H1 (cell line): ENCODE measurements around the gene COLEC12. TPM values are rescaled to one million over a fixed set of nuclear protein-coding genes. Genes with fewer than 3 reads are reported as not detected.

ENCODE experiments used
- CTCF ChIA-PET: fragments of 300-600 bp; sonication (Branson Sonifier 250); formaldehyde crosslinking; loops from one replicate; lab custom pipeline; 2021; ENCODE audit not compliant: partially characterized antibody; lab: Charles Lee
- POLR2A ChIA-PET: fragments of 300-600 bp; sonication (Branson Sonifier 250); formaldehyde crosslinking; loops from one replicate; lab custom pipeline; 2021; ENCODE audit warnings: inconsistent platforms; ENCODE audit not compliant: partially characterized antibody; lab: Charles Lee
- DNase-seq, 2 experiments: peaks; one replicate each; pipeline versions ENCODE4 v3.0.0 to v3.0.0-alpha.2; 2010 to 2022; ENCODE audit warnings: low spot score in 2 of 2, low read depth in 1 of 2, mixed read lengths in 1 of 2
- FAIRE-seq: peaks from 2 replicates; lab custom pipeline; 2011; peaks lifted over from hg19 to GRCh38; lab: Jason Lieb, UNC
- H2AFZ ChIP-seq: 2 replicates; pipeline ENCODE4 v1.8.1; 2012; ENCODE audit warnings: low read length, inconsistent platforms
- H2AK5ac ChIP-seq: 2 replicates; pipeline ENCODE4 v1.6.1; 2013; ENCODE audit warnings: low read depth, low read length
- H2BK120ac ChIP-seq: replicated peaks from 2 replicates; pipeline ENCODE3; 2013; ENCODE audit warnings: low read depth, low read length, inconsistent platforms
- H2BK12ac ChIP-seq: 2 replicates; pipeline ENCODE4 v1.6.1; 2013; ENCODE audit warnings: low read depth, low read length
- H2BK15ac ChIP-seq: 2 replicates; pipeline ENCODE4 v1.6.1; 2013; ENCODE audit warnings: low read length
- H2BK20ac ChIP-seq: 2 replicates; pipeline ENCODE4 v1.6.1; 2013; ENCODE audit warnings: low read length
- H2BK5ac ChIP-seq: 2 replicates; pipeline ENCODE4 v1.6.1; 2013; ENCODE audit warnings: low read depth, low read length
- H3K14ac ChIP-seq: 2 replicates; pipeline ENCODE4 v1.6.1; 2013; ENCODE audit warnings: inconsistent platforms; ENCODE audit not compliant: insufficient read length
- H3K18ac ChIP-seq: 2 replicates; pipeline ENCODE4 v1.6.1; 2013; ENCODE audit warnings: low read length; ENCODE audit errors: extremely low read depth
- H3K23ac ChIP-seq: 2 replicates; pipeline ENCODE4 v1.6.1; 2013; ENCODE audit warnings: inconsistent platforms; ENCODE audit not compliant: insufficient read length
- H3K23me2 ChIP-seq: 2 replicates; pipeline ENCODE4 v1.6.1; 2013; ENCODE audit warnings: low read depth, low read length
- H3K27ac ChIP-seq: 2 replicates; pipeline ENCODE4 v1.6.1; 2011; ENCODE audit warnings: low read depth, low read length, inconsistent platforms
- H3K27me3 ChIP-seq, 4 experiments: replicated peaks in 1 of 4; 1 replicate in 1 of 4; 2 replicates in 3 of 4; pipeline versions ENCODE4 v1.6.1 to v1.8.1; 2011 to 2013; ENCODE audit warnings: low read length in 3 of 4, mild to moderate bottlenecking in 3 of 4, inconsistent platforms in 2 of 4, mixed read lengths in 2 of 4, moderate library complexity in 1 of 4; ENCODE audit not compliant: control insufficient read depth in 3 of 4, insufficient read depth in 3 of 4; ENCODE audit errors: extremely low read depth in 1 of 4
- H3K36me3 ChIP-seq, 4 experiments: 2 replicates each; pipeline versions ENCODE4 v1.6.1 to v1.8.1; 2011 to 2013; ENCODE audit warnings: mild to moderate bottlenecking in 4 of 4, low read length in 3 of 4, moderate library complexity in 2 of 4, control low read depth in 1 of 4, inconsistent platforms in 1 of 4; ENCODE audit not compliant: insufficient read depth in 4 of 4, control insufficient read depth in 2 of 4
- H3K4ac ChIP-seq: replicated peaks from 2 replicates; pipeline ENCODE3; 2013; ENCODE audit warnings: low read length, low read depth, mixed read lengths, inconsistent platforms; ENCODE audit not compliant: insufficient read length
- H3K4me1 ChIP-seq, 4 experiments: replicated peaks in 1 of 4; 1 replicate in 1 of 4; 2 replicates in 3 of 4; pipeline versions ENCODE4 v1.6.1 to v1.8.1; 2011 to 2013; ENCODE audit warnings: low read length in 3 of 4, inconsistent platforms in 2 of 4, mixed read lengths in 1 of 4; ENCODE audit not compliant: insufficient read depth in 4 of 4, control insufficient read depth in 3 of 4
- H3K4me2 ChIP-seq, 2 experiments: 2 replicates each; pipeline versions ENCODE4 v1.6.1 to v1.8.1; 2011 to 2013; ENCODE audit warnings: low read depth in 2 of 2, low read length in 2 of 2, control low read depth in 1 of 2, inconsistent platforms in 1 of 2, mild to moderate bottlenecking in 1 of 2; ENCODE audit not compliant: insufficient read depth in 1 of 2
- H3K4me3 ChIP-seq, 4 experiments: fragments of 200-600, 300-600 bp in 1 of 4; sonication (generic), shearing (Covaris generic), sonication (Bioruptor Twin) in 1 of 4; 2 replicates each; pipeline versions ENCODE4 v1.5.1 to v1.8.1; 2011 to 2016; ENCODE audit warnings: low read length in 4 of 4, low read depth in 3 of 4, control low read depth in 2 of 4, inconsistent platforms in 2 of 4, mild to moderate bottlenecking in 2 of 4, mixed read lengths in 1 of 4, moderate library complexity in 1 of 4; ENCODE audit not compliant: insufficient read depth in 2 of 4; ENCODE audit errors: extremely low read depth in 1 of 4
- H3K56ac ChIP-seq: replicated peaks from 2 replicates; pipeline ENCODE3; 2013; ENCODE audit warnings: low read depth, mild to moderate bottlenecking, mixed read lengths, low read length, inconsistent platforms; ENCODE audit not compliant: insufficient read length
- H3K79me1 ChIP-seq: 2 replicates; pipeline ENCODE4 v1.6.1; 2013; ENCODE audit warnings: low read depth, low read length, control low read depth
- H3K79me2 ChIP-seq, 2 experiments: 2 replicates each; pipeline versions ENCODE4 v1.6.1 to v1.8.1; 2012 to 2013; ENCODE audit warnings: low read length in 2 of 2, mild to moderate bottlenecking in 2 of 2, inconsistent platforms in 1 of 2; ENCODE audit not compliant: insufficient read depth in 2 of 2, control insufficient read depth in 1 of 2
- H3K9ac ChIP-seq, 4 experiments: replicated peaks in 1 of 4; 1 replicate in 1 of 4; 2 replicates in 3 of 4; pipeline versions ENCODE4 v1.6.1 to v1.8.1; 2011 to 2013; ENCODE audit warnings: low read depth in 3 of 4, low read length in 3 of 4, control low read depth in 2 of 4, mild to moderate bottlenecking in 2 of 4, moderate library complexity in 2 of 4, inconsistent platforms in 1 of 4; ENCODE audit errors: extremely low read depth in 1 of 4
- H3K9me3 ChIP-seq, 2 experiments: 2 replicates each; pipeline versions ENCODE4 v1.6.1 to v1.8.1; 2012 to 2013; ENCODE audit warnings: mild to moderate bottlenecking in 2 of 2, moderate library complexity in 2 of 2, control low read depth in 1 of 2, inconsistent platforms in 1 of 2, low read depth in 1 of 2, low read length in 1 of 2, mixed read lengths in 1 of 2; ENCODE audit not compliant: insufficient read depth in 2 of 2
- H4K20me1 ChIP-seq, 2 experiments: replicated peaks in 1 of 2; 2 replicates each; pipeline versions ENCODE3 to v1.8.1; 2011 to 2013; ENCODE audit warnings: inconsistent platforms in 2 of 2, low read length in 2 of 2, mild to moderate bottlenecking in 1 of 2; ENCODE audit not compliant: insufficient read depth in 2 of 2, control insufficient read depth in 1 of 2
- H4K5ac ChIP-seq: 2 replicates; pipeline ENCODE4 v1.6.1; 2013; ENCODE audit warnings: low read length, low read depth, mixed read lengths, inconsistent platforms; ENCODE audit not compliant: insufficient read length
- H4K8ac ChIP-seq: 2 replicates; pipeline ENCODE4 v1.8.0; 2013; ENCODE audit warnings: mild to moderate bottlenecking, moderate library complexity, low read length, inconsistent platforms; ENCODE audit not compliant: insufficient read depth; ENCODE audit errors: extremely low read depth
- H4K91ac ChIP-seq: replicated peaks from 2 replicates; pipeline ENCODE3; 2013; ENCODE audit warnings: low read length, mixed read lengths, inconsistent platforms; ENCODE audit not compliant: insufficient read length
- BACH1 ChIP-seq: IDR thresholded peaks from 2 replicates; pipeline ENCODE4 v1.6.1; 2012; ENCODE audit warnings: low read length, improper control_type of control experiment
- POU5F1 ChIP-seq: IDR thresholded peaks from 2 replicates; pipeline ENCODE4 v1.6.1; 2011; ENCODE audit warnings: low read depth, mild to moderate bottlenecking, low read length, moderate library complexity
- WGBS, 2 experiments: shearing (Covaris generic) in 1 of 2; methylation state at CpG; one replicate each; pipeline versions ENCODE4 v1.1.6 to v1.1.7; 2013 to 2015; ENCODE audit warnings: low lambda C conversion rate in 2 of 2, mixed read lengths in 2 of 2, inconsistent platforms in 1 of 2, low coverage in 1 of 2, missing lambda C conversion rate in 1 of 2; ENCODE audit not compliant: insufficient replicate concordance in 2 of 2, insufficient coverage in 1 of 2, insufficient read length in 1 of 2; ENCODE audit errors: extremely low coverage in 1 of 2, missing lambda C conversion rate in 1 of 2; 5-methylcytosine and 5-hydroxymethylcytosine counted together
- polyA plus RNA-seq, 7 experiments: library from polyadenylated mRNA; depleted of rRNA in 3 of 7; stranded (reverse) in 5 of 7; unstranded in 2 of 7; fragments of >200 nt in 5 of 7; fragments of 200-250 nt in 2 of 7; gene quantifications; 1 replicate in 5 of 7; 2 replicates in 1 of 7; 4 replicates in 1 of 7; pipeline versions ENCODE4 v1.2.1 to v1.2.3, GENCODE V29; 2011 to 2013; ENCODE audit warnings: missing spikeins in 2 of 7, mixed read lengths in 2 of 7
- total RNA-seq: library from RNA; stranded (reverse); fragmentation: NEBNext Ultra II Directional; extraction: Animal tissue kit (Norgen Biotek cat#: 25700); gene quantifications from 2 replicates; pipeline ENCODE4 v1.2.1, GENCODE V29; 2021

Gene COLEC12
- total and polyA plus RNA-seq, 2 of the 8 experiments (the other 6 are each of a cell fraction or from before 2014, with no cell fraction given): 0.44 to 2.3 TPM

- Histone ChIP-seq H3K79me1 (no peaks in the 10 kb centered on the region), H3K56ac (no peak overlapping the region), H3K14ac (no peak overlapping the region)
- WGBS, 2 experiments: 94% methylated on average over 2 of the region's 2 CpGs; no CpG with 5 or more reads in 1 of the 2 experiments
- no peak for TF ChIP-seq BACH1
- TF ChIP-seq POU5F1: no peak
- TF ChIP-seq, all 59 proteins: peak for 0
- no peaks in the 10 kb centered on the region for H3K9me3 ChIP-seq
- no peak overlapping the region for H2BK12ac ChIP-seq
- H3K4ac ChIP-seq: no peak overlapping the region
- H4K8ac ChIP-seq: no peak overlapping the region
- FAIRE-seq (no peak), DNase-seq (no peak)
- H3K36me3 ChIP-seq: no peaks in the 10 kb centered on the region
- CTCF ChIA-PET: interaction anchor here (0.6 kb wide), 2 partner anchors 132 to 153 kb away, joined by 3 read pairs; no protein-coding TSS in a partner anchor
- no peak overlapping the region for H3K9ac ChIP-seq
- H2BK15ac ChIP-seq: no peak overlapping the region
- no peaks in the 10 kb centered on the region for H3K27me3 ChIP-seq
- H3K4me2 ChIP-seq: no peak overlapping the region
- no peak overlapping the region for H3K18ac ChIP-seq
- no peak overlapping the region for H2BK5ac ChIP-seq
- POLR2A ChIA-PET: no interaction called here
- no peak overlapping the region for H2AK5ac ChIP-seq
- no peak overlapping the region for H4K5ac ChIP-seq
- H2AFZ ChIP-seq: no peak overlapping the region
- no peaks in the 10 kb centered on the region for H4K20me1 ChIP-seq
- H2BK20ac ChIP-seq: no peak overlapping the region
- no peak overlapping the region for H3K4me3 ChIP-seq
- no peak overlapping the region for H3K27ac ChIP-seq
- H3K4me1 ChIP-seq: no peaks in the 10 kb centered on the region
- H4K91ac ChIP-seq: no peak overlapping the region
- H3K23me2 ChIP-seq: no peaks in the 10 kb centered on the region
- H3K79me2 ChIP-seq: no peaks in the 10 kb centered on the region
- no peak overlapping the region for H3K23ac ChIP-seq
- H2BK120ac ChIP-seq: no peak overlapping the region
These were observed 163.8 kb downstream of the COLEC12 start for GRCh38 chr18:336713-337112.
